Measurements from ENCODE around the gene LAMC3.

Gene LAMC3

DNA sequence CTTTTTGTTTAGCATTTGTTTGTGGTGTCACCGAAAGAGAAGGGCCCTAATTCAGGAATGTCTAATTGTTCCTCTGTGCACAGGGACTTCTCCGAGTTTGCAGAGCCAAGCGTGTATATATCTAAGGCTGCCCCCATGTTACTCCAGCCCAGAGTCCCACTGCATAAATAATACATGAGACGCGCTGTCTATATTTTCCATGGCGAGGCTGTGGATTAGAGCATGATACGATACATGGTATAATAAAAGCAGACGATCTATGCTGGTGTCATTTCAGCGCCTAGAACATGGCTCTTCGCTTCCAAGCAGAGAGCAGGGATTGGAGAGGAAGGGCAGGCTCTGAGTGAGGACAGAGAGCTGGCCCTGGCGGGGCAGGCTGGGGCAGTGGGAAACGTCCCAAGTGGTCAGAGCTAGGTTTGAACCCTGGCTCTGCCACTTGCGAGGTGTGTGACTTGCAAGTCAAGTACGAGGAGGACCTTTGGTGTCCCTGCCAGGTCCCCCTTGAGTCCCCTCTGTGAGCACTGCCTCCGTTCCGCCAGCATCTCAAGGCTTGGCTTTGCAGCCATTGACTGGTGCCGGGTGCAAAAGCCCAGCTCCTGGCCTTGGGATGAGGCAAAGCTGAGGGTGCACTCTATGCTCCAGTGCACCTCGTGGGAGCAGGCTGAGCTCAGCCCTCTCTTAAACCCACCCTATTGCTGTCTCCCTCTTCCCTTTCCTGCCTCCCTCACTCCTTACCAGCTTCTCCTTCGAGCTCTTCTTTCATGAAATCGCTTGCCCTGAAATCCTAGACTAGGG lies 29.2 kb upstream of the LAMC3 start:
- DNase-seq, result peak; percentile 58

DNA sequence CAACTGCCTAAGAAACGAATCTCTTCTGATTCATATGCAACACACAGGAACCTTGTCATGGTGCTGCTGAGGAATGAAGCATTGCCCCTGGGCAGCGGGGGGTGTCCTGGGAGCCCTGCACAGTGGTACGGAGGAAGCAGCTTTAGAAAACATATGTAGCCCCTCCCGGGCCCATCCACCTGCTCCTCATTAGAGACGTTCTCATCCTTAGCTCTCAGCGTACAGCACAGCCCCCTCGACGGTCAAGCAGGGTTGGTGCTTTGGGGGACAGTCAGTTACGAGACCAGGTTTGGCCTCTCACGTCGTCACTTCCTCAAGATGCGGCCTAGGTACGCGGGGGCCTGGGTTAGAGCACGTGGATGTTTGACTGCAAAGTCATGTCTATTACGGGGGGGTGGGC lies 28.4 kb upstream of the LAMC3 start:
- no peak for DNase-seq

DNA sequence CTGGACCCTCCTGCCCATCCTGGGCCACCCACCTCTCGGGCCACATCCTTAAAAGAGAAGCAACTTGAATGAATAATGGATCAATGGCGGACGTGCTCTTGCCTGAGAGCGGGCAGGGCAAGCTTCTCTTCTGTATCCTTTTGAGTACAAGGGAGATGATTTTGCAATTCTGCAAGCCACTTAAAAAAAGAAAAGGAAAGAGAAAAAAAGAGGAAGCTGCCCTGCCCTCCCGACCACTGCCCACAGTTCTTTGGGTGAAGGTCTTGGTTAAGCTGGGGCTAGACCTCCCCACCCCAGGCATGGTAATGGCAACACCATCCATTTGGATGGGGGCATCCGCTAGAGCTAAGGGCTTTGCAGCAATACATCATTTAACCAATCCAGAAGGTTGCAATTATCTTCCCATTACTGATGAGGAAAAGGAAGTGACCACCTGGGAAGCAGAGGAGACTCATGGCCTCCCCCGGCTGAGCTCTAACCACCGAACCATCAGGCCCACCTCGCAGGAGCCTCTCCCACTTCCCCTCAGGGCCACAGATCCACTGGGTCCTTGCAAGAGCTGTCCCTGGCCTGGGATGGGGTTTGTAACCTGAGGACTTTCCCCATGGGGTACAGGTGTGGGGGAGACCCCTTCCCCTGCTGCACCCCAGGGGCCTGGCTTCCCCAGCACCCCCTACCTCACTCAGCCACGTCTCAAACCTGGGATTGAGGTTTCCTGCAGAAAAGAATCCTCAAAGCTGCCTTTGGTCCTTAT lies 27.8 kb upstream of the LAMC3 start:
- DNase-seq, result no peak

DNA sequence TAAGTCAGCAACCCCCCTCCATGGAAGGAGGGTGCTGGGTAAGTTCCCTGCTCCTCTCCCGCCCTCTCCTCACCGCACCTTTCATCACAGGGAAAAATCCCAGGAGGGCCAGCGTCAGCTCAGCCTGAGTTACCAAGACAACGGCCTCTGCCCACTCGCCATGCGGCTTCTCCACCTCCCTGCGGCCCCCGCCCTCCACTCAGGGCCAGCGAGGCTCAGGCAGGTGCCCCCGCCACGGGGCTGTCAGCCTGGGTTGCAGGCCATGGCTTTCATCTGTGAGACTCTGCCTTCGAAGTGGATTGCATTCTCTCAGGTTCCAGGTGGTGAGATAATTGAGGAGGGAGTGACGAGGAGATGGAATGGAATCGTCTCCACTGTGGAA lies 27.2 kb upstream of the LAMC3 start:
- DNase-seq, result peak; percentile 79

GRCh38 chr9:130982636-130983358 lies 26.2 kb upstream of the LAMC3 start:
- peak; percentile 75 for DNase-seq

DNA sequence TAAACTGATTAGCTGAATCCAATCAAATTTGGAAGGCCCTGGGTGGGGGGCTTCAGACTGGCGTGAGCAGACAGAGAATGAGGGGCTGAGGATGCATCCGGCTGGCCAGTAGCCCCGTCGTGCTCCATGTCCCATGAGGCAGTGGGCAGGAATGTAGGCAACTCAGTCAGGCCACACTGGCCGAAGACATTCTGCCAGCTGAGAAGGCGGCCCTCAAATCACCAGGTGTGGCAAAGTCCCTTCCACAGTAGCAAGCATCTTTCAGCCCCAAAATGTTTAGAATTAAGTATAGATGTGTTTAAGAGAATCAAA lies 25.7 kb upstream of the LAMC3 start:
- no peak for DNase-seq

DNA sequence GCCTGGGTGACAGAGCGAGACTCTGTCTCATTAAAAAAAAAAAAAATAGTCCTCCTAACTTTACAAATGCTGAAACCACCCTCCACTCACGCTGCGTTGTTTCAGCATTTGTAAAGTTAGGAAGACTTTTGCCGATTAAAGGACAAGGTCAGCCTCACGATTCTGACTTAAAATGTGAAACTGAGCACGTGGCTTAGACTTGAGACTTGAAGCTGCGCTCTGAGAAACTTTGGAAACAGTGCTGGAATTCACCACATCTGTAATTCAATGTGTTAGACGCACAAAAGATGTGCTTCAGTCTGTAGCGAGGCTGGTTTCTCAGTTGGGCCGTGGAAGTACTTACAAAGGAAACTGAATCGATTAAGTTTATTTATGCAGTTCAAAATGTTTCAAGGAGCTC lies 25.0 kb upstream of the LAMC3 start:
- DNase-seq, result no peak

DNA sequence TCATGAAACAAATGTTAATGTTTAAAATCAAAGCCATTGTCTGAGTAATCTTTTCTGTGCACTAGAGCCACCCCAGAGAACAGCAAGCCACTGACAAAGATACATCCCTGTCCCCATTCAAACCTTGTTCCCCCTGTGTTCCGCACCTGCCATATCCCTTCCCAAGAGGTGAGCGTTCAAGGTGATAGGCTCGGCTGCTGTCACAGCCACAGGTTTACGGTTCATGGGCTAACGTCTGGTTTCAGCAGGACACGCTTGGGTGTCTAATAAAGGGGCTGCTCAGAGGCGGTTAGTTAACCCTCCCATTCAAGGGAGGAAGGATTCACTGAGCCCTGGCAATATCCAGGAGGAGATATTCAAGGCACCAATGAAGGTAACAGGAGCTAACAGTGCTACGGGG lies 24.5 kb upstream of the LAMC3 start:
- DNase-seq, result no peak

- no peak for DNase-seq
Observed at GRCh38 chr9:130985029-130985428, 23.9 kb upstream of the LAMC3 start.

DNA sequence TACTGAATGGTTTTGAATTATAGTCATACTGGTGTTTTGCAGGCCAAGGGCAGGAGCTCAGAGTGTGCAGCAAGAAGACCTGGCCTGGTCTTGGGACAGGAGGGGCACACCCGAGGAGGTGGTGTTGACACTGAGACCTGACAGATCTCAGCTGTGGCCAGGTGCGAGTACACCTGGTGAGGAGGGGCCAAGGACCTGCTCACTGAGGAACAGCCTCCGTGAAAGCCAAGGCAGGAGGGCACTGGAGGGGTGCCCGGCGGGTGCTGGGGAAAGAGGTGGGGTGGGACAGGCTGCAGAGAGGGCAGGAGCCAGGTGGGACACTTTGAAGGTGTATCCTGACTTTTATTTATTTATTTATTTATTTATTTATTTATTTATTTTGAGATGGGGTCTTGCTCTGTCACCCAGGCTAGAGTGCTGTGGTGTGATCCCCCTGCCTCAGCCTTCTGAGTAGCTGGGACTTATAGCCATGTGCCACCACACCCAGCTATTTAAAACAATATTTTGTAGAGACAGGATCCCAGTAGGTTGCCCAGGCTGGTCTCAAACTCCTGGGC lies 23.3 kb upstream of the LAMC3 start:
- DNase-seq, result no peak

DNA sequence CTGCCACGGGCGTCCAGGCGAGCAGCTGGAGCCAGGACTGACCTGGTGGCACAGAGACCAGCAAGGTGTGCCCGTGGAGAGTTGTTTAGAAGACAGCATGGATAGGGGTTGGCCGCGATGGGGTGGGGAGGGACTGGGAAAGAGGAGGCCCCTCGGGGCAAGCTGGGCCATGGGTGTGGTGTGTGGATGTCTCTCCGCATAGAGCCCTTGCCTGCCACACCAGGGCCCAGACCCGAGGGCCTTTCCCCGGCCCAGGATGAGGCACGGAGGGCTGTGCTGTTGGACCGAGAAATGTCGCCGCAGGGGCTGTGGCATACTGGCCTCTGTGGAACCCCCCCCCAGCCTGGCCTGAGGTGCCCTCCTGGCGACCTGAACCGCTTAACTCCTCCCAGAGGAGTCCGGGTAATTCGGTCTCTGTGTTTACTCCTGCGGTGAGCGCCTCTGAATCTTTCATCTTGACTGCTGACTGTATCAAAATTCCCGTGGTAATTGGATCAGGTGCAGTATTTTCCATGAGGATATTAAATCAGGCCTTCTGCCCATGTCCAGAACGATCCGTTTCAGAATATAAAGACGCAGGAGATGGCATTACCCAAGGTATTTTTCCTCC lies 22.5 kb upstream of the LAMC3 start:
- peak; percentile 74 for DNase-seq

DNA sequence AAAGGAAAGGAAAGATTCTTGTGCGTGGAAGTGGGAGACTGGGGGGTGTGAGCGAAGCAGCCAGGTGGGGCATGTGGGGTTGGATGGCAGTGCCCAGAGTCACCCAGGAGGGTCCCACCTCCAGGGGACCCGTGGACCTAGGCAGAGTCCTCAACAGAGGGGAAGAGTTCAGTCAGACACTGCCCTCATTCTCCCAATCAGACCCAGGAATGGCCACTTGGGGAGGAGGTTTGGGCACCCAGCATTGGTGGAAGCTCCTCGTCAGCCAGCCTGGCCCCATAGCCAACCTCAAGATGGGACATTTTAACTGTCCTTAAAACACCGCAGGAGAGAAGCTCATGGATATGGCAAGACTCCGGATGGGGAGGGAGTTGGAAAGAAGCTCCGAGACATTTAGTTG lies 21.9 kb upstream of the LAMC3 start:
- no peak for DNase-seq

- DNase-seq, result no peak
Observed at GRCh38 chr9:130987738-130988399, 21.1 kb upstream of the LAMC3 start.

DNA sequence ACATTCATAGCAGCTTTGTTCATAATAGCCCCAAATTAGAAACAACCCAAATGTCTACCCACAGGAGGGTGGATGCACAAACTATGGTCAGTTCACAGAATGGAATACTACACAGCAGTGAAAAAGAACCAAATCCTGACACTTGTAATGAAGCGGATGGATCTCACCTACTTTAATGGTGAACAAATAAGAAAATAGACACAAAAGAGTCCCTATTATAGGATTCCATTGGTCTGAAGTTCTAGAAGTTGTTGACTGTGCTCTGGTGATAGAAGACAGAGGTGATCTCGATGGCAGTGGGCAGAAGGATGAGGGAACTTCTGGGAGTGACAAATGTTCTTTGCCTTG lies 20.6 kb upstream of the LAMC3 start:
- no peak for DNase-seq

DNA sequence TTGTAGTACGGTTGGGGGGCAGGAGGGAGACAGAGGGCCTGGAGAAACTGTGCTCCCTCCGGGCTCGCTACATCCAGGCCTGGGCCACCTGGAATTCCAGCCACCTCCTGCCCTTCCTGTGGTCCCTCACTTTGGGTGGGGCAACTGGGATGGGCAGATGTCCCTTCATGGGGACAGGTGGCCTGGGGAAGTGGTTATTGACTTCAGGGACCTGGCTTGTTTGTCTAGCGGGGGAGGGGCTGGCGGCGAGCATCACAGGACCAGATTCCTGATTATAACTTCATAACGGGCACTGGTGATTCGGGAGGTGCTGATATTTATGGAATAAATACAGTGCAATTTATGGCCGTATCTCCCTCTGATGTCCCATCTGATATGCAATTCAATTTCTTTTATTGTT lies 20.1 kb upstream of the LAMC3 start:
- DNase-seq, result no peak

- no peak for DNase-seq
Observed at GRCh38 chr9:130989391-130989790, 19.6 kb upstream of the LAMC3 start.

- DNase-seq, result no peak
Observed at GRCh38 chr9:130989891-130990290, 19.1 kb upstream of the LAMC3 start.

DNA sequence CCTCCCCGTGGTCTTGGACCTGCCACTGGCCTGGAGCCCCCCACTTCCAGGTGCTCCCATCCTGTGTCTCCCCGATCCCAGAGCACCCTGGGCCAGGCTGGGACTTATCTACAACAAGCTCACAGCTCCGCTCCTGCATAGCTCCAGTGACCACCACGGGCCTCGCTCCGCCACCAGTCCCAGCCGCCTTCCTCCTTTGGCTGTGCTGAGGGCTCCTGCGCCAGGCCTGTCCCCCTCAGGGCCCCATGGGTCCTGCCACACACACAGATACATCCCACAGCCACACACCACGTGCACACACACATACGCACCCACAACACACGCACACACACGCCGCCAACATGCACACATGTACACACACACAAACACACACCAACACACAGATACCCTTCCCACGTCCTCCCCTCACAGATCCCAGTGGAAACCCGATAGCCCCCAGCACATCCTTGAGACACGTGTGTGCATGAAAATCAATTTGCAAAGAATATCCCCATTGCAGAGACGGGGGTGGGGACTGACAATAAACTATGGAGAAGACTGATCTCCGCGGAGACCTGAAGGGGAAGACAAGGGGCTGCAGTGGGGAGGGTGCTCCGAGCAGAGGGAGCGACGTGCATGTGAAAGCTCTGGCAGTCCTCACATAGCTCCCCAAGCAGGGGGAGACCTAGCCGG lies 18.5 kb upstream of the LAMC3 start:
- DNase-seq, result peak; percentile 53

DNA sequence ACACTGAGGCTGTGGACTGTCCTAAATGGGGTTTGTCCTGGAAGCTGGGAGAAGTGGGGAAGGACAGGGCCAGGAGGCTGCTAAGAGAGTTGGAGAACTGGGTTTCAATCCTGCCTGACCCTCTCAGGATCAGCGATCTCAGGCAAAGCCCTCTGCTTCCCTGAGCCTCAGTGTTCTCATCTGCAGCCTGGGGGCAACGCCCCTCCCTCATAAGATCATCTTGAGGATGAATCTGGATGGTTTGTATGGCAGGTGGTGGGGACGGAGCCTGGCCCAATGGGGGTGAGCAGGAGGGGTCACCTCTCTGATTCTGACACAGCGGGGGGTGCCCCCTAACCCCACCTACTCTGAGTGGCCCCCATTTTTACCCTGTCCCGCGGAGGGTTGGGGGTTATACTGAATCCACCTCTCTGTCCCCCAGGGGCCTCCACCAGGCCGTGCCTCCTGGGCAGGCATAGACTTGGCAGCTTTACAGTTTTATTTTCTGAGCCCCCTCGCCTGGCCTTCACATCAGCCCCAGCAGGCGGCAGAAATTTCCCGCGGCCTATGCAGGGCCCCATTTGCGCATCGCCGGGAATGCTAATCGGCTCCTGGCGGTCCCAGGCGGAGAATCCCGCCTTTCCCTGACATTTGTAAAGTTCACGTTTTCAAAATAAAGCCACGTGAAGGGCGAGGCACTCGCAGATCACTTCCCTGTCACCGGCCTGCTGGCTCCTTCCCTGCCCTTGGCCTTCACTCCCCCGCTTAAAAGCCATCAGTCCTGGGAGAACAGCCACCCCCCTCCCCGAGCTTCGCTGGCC lies 17.8 kb upstream of the LAMC3 start:
- DNase-seq, result peak; percentile 63

- DNase-seq, result no peak
Observed at GRCh38 chr9:130991778-130992681, 16.9 kb upstream of the LAMC3 start.
